GM13976 (cell line): ENCODE results near the gene ARL10.
"Not testable (repeated sequence)": the region's sequence is repeated elsewhere in the genome, so short reads cannot be mapped to it uniquely, and the experiment has no call there.

ENCODE experiments used
- DNase-seq: peaks from one replicate; pipeline ENCODE4 v3.0.0; 2012; ENCODE audit warnings: low spot score
- CTCF ChIP-seq: IDR thresholded peaks from 2 replicates; pipeline ENCODE4 v1.5.1; 2012; ENCODE audit warnings: borderline replicate concordance, mild to moderate bottlenecking; ENCODE audit not compliant: insufficient read depth; ENCODE audit errors: extremely low read depth, missing control alignments, control extremely low read depth
- in situ Hi-C: fragments of 300-500 bp; cut with MboI; formaldehyde crosslinking; loops from one replicate; pipeline ENCODE4 v1.12.0; 2022; ENCODE audit warnings: low sequenced_read_pairs, mixed read lengths, inconsistent platforms; ENCODE audit not compliant: unreplicated experiment

The ARL10 gene

DNA sequence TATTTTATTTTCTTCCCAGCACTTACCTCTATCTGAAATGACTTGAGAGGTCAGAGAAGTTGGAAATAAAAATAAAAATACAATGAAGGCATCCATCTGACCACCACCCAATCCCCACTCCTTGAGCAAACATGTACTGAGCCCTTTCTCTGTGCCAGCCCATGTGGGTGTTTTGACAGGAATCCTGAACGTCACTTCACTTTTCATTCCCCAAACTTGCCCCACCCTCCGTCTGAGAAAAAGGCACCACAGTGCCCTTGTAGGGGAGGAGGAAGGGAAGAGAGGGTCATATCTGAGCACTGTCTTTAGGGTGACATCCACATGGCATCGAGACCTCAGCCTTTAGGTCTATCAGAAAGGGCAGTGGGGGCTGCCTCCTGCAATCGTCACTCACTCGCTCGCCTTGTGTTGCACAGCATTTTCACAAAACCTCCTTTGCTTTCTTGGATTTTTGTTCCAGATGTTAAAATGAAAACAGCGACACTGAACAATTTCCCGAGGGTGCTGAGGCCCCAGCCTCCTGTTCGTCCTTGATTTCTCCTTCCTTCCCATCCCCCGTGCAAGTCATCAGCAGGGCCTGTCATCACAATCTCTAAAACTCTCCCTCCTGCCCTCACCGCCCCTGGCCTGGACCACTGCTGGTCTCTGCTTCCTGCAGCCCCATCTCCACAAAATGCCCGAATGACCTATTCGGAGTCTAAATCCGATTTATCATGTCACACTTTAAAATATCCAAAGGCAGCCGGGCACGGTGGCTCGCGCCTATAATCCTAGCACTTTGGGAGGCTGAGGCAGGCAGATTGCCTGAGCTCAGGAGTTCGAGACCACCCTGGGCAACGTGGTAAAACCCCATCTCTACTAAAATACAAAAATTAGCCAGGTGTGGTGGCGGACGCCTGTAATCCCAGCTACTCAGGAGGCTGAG is 36.3 kb downstream of the ARL10 start:
- DNase-seq = no peak
- TF ChIP-seq CTCF = no peak
- in situ Hi-C loops = loop anchor here (25.0 kb wide), 1 partner anchor 186 kb away; no protein-coding TSS in a partner anchor

GRCh38 chr5:176405656-176406435 is 40.6 kb downstream of the ARL10 start:
- DNase-seq = no peak
- in situ Hi-C loops = loop anchor here (25.0 kb wide), 1 partner anchor 181 kb away; no protein-coding TSS in a partner anchor
- no peak for TF ChIP-seq CTCF

DNA sequence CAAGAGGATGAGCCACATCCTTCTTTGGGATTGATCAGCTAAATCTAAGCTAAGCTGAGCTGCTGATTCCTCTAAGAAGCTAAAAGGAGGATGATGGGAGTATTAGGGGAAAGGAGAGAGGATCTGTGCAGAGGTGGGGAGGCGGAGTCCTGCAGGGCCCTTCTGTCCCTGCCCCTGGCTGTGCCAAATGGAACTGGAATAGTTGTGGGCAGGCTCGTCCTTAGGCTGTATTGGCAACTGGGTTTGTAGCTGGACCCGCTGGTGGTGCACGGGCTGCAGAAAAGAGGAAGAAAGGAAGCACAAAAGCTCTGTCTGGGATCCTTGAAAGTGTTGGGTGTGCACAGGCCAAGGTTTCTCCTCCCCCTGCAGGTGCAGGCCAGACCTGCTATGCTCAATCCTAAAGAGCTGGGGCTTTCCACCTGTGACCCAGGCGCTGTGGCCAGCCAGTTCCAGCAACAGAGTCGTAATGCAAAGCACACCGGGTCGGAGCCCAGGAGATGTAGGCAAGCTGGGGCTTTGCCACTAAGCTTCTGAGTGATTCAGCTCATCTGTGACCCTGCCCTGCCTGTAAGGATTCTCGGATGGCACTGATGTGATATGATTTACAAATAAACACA is 41.3 kb downstream of the ARL10 start:
- in situ Hi-C loops = loop anchor here (25.0 kb wide), 1 partner anchor 181 kb away; no protein-coding TSS in a partner anchor
- DNase-seq = no peak
- no peak for TF ChIP-seq CTCF

DNA sequence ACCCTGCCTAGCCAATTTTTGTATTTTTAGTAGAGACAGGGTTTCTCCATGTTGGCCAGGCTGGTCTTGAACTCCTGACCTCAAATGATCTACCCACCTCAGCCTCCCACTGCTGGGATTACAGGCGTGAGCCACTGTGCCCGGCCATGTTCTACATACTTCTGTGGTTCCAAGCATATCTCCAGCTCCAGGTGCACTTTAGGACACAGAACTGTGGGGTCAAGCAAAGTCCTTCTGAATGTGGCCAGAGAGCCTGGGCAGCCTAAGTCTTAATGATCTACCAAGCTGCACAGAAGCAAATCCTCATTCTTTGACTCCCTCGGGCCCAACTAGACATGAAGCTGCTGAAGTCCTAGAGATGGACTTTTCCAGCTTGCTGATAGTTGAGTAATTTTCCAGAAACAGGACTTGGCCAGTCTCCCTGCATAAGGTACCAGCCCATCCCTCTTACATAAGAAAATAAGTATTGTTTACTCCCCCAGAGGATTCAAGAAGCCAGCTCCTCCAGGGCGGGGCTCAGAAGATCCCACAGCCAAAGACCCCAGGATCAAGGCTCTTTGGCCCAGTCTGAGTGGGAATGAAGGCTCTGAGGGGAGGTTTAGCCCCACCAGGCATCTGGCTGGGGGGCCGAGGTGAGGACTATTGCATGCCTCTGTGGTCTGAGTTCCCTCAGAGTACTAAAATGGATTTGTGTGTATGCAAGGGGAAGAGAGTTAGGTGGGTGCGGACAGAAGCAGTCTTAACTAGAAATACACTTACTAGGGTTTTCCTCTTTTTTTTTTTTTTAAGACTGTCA is 42.4 kb downstream of the ARL10 start:
- TF ChIP-seq CTCF = no peak
- in situ Hi-C loops = loop anchor here (25.0 kb wide), 1 partner anchor 180 kb away; no protein-coding TSS in a partner anchor
- DNase-seq = no peak

- in situ Hi-C loops = loop anchor here (25.0 kb wide), 1 partner anchor 179 kb away; no protein-coding TSS in a partner anchor
These were observed 42.9 kb downstream of the ARL10 start for GRCh38 chr5:176408252-176408573.

GRCh38 chr5:176408590-176408989 is 43.3 kb downstream of the ARL10 start:
- no peak for TF ChIP-seq CTCF
- DNase-seq = no peak
- in situ Hi-C loops = loop anchor here (25.0 kb wide), 1 partner anchor 179 kb away; no protein-coding TSS in a partner anchor

More at GRCh38 chr5:176408252-176408573, 42.9 kb downstream of the ARL10 start:
- not testable (repeated sequence) for DNase-seq
